Renal cortex interstitium (tissue), 11 donors: ENCODE data around the gene ITFG1. TPM values are rescaled to one million over a fixed set of nuclear protein-coding genes. Genes with fewer than 3 reads are reported as not detected.
"Not testable (repeated sequence)": the region's sequence is repeated elsewhere in the genome, so short reads cannot be mapped to it uniquely, and the experiment has no call there.

Experiments used
- DNase-seq, 11 donors: peaks; one replicate each; pipeline ENCODE4 v3.0.0-alpha.2; 2013; ENCODE audit warnings: low read depth in 9 of 11, low spot score in 4 of 11; ENCODE audit errors: extremely low read depth in 1 of 11
- polyA plus RNA-seq, 3 donors: library from polyadenylated mRNA; unstranded; fragments of 120-200 nt; gene quantifications; one replicate each; pipeline ENCODE4 v1.2.1, GENCODE V29; 2013; ENCODE audit not compliant: insufficient read length in 3 of 3

The ITFG1 gene
- polyA plus RNA-seq, 3 donors, result 98.9 to 129 (median 107) TPM

GRCh38 chr16:47213761-47214440, 247.0 kb downstream of the ITFG1 start:
- DNase-seq, result no peak

- no peak for DNase-seq
Measured at GRCh38 chr16:47211218-47211617, 249.6 kb downstream of the ITFG1 start.

GRCh38 chr16:47204736-47205504, 255.9 kb downstream of the ITFG1 start:
- no peak for DNase-seq

- DNase-seq, result not testable (repeated sequence)
Measured at GRCh38 chr16:47203433-47203832, 257.4 kb downstream of the ITFG1 start.

GRCh38 chr16:47198180-47198575, 262.7 kb downstream of the ITFG1 start:
- DNase-seq, result no peak

GRCh38 chr16:47197536-47198179, 263.2 kb downstream of the ITFG1 start:
- DNase-seq, result no peak

- no peak for DNase-seq
Measured at GRCh38 chr16:47196457-47196856, 264.4 kb downstream of the ITFG1 start.

GRCh38 chr16:47182318-47182717, 278.5 kb downstream of the ITFG1 start:
- DNase-seq, result no peak

- DNase-seq, result not testable (repeated sequence)
Measured at GRCh38 chr16:47181066-47181465, 279.8 kb downstream of the ITFG1 start.

- DNase-seq, result no peak
Measured at GRCh38 chr16:47180073-47180472, 280.8 kb downstream of the ITFG1 start.

GRCh38 chr16:47175152-47175551, 285.7 kb downstream of the ITFG1 start:
- no peak for DNase-seq

GRCh38 chr16:47162670-47163420, 298.0 kb downstream of the ITFG1 start:
- no peak for DNase-seq

GRCh38 chr16:47161464-47161863, 299.4 kb downstream of the ITFG1 start:
- no peak for DNase-seq

GRCh38 chr16:47160422-47160821, 300.4 kb downstream of the ITFG1 start:
- DNase-seq, result no peak

- no peak for DNase-seq
Measured at GRCh38 chr16:47158992-47159391, 301.9 kb downstream of the ITFG1 start.

GRCh38 chr16:47156680-47157215, 304.1 kb downstream of the ITFG1 start:
- DNase-seq, result no peak

GRCh38 chr16:47152501-47152900, 308.4 kb downstream of the ITFG1 start:
- DNase-seq, result not testable (repeated sequence)

- DNase-seq, result no peak
Measured at GRCh38 chr16:47150067-47150466, 310.8 kb downstream of the ITFG1 start.

GRCh38 chr16:47144559-47144877, 316.3 kb downstream of the ITFG1 start:
- no peak for DNase-seq
